Hippocampal formation (tissue), 2 donors: ENCODE measurements around the gene BCL7C.
A peak's percentile ranks its signal among the peaks of the same experiment; 100 is the strongest.
"Not testable (repeated sequence)": the region's sequence is repeated elsewhere in the genome, so short reads cannot be mapped to it uniquely, and the experiment has no call there.

Experiments used
- DNase-seq, 2 donors: peaks; one replicate each; lab custom pipeline; 2025; lab: John Stamatoyannopoulos, UW

BCL7C gene

GRCh38 chr16:30893744-30894539, at the start of gene BCL7C:
Gene BCL7C (minus strand): TSS chr16:30894077. CDS start chr16:30893944, 133 bp downstream.
- peak; percentile 68 to 83 for DNase-seq

- DNase-seq, result no peak
These were observed 48.5 kb upstream of the BCL7C start for GRCh38 chr16:30942426-30942806.

GRCh38 chr16:30941600-30942425, 47.9 kb upstream of the BCL7C start:
- peak; percentile 25 for DNase-seq

- DNase-seq, result not testable (repeated sequence)
These were observed 45.7 kb upstream of the BCL7C start for GRCh38 chr16:30939571-30939970.

- DNase-seq, result no peak
These were observed 43.8 kb upstream of the BCL7C start for GRCh38 chr16:30937692-30938091.

- DNase-seq, result no peak
These were observed 41.1 kb upstream of the BCL7C start for GRCh38 chr16:30934827-30935557.

GRCh38 chr16:30931068-30931650, 37.3 kb upstream of the BCL7C start:
- no peak for DNase-seq

GRCh38 chr16:30930160-30930571, 36.3 kb upstream of the BCL7C start:
- DNase-seq, result no peak

GRCh38 chr16:30929167-30929566, 35.3 kb upstream of the BCL7C start:
- DNase-seq, result no peak

- no peak for DNase-seq
These were observed 34.5 kb upstream of the BCL7C start for GRCh38 chr16:30928390-30928789.

GRCh38 chr16:30927789-30928378, 34.0 kb upstream of the BCL7C start:
- peak; percentile 56 to 80 for DNase-seq

GRCh38 chr16:30926937-30927788, 33.3 kb upstream of the BCL7C start:
- no peak for DNase-seq

- no peak for DNase-seq
These were observed 32.3 kb upstream of the BCL7C start for GRCh38 chr16:30925995-30926811.

GRCh38 chr16:30925632-30925987, 31.7 kb upstream of the BCL7C start:
- DNase-seq, result no peak

GRCh38 chr16:30924913-30925631, 31.2 kb upstream of the BCL7C start:
- no peak for DNase-seq

GRCh38 chr16:30924076-30924912, 30.4 kb upstream of the BCL7C start:
- DNase-seq, result no peak

GRCh38 chr16:30923554-30924075, 29.7 kb upstream of the BCL7C start, which contains the start of gene FBXL19:
Gene FBXL19 (plus strand): TSS chr16:30923572. CDS start chr16:30925755, 2,183 bp downstream.
- DNase-seq, result no peak
